NCI-H1048 (cell line): ENCODE measurements around the gene OFD1.

ENCODE experiments used
- DNase-seq: peaks from one replicate; lab custom pipeline; 2025; lab: John Stamatoyannopoulos, UW

Gene OFD1

GRCh38 chrX:13797512-13797911, 63.0 kb downstream of the OFD1 start:
- no peak for DNase-seq

GRCh38 chrX:13798184-13798583, 63.6 kb downstream of the OFD1 start:
- no peak for DNase-seq

GRCh38 chrX:13803116-13803515, 68.6 kb downstream of the OFD1 start:
- no peak for DNase-seq

- DNase-seq, result no peak
Observed at GRCh38 chrX:13805241-13805640, 70.7 kb downstream of the OFD1 start.

- DNase-seq, result no peak
Observed at GRCh38 chrX:13808293-13808692, 73.7 kb downstream of the OFD1 start.

- DNase-seq, result no peak
Observed at GRCh38 chrX:13808865-13809264, 74.3 kb downstream of the OFD1 start.

GRCh38 chrX:13815664-13816063, 81.1 kb downstream of the OFD1 start:
- DNase-seq, result no peak

- DNase-seq, result no peak
Observed at GRCh38 chrX:13816176-13816575, 81.6 kb downstream of the OFD1 start.

- no peak for DNase-seq
Observed at GRCh38 chrX:13816643-13817627, 82.4 kb downstream of the OFD1 start, which contains the start of gene GPM6B. TSS of gene GPM6B (minus strand) at chrX:13817093. CDS start at chrX:13816904, 189 bp downstream.
